ENCODE results near the gene NUDT17. TPM values are rescaled to one million over a fixed set of nuclear protein-coding genes. Genes with fewer than 3 reads are reported as not detected.

Gene NUDT17
- total and polyA plus RNA-seq, 11 donors, result 0.71 to 10.9 (median 4.2) TPM

DNA sequence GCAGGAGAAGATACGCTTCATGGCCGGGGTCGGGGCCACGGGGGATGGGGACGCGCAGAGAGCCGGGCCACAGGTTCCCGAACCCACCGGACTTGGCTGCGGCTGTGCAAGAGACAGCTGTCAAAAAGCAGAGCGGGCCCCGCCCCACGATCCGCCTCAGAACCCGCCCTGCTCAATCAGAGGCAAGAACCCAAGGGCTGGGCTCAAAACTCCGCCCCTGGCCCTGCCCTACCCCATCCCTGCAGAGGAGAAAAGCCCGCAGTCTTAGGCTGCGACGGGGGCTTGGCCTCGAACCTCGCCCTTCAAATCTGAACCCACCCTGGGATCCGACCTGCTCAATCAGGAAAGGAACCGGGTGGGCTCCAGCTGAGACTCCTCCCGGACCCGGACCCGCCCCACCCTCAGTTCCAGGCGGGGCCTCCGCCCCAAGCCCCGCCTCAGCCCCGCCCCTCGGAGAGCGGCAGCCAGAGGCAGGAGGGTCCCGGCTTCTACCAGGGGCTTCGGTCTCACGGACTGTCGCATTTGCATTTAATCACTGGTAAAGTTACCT lies 40.4 kb downstream of the NUDT17 start, which contains the start of gene ANKRD35:
TSS of gene ANKRD35 (minus strand) at position 129 of the 550 bp plus-strand sequence. CDS start at position 21, 108 bp downstream.
- intact Hi-C loops (cut with DNase I), result no loop called here
- H3K36me3 ChIP-seq, result no peaks in the 10 kb centered on the region
- ATAC-seq, result peak; percentile 85 to 97 (median 96)
- H3K4me1 ChIP-seq, result peaks cover 0 to 19% (median 12%) of the 10 kb centered on the region in 12 donors
- H3K9me3 ChIP-seq, result no peaks in the 10 kb centered on the region
- TF ChIP-seq, protein P1, sequence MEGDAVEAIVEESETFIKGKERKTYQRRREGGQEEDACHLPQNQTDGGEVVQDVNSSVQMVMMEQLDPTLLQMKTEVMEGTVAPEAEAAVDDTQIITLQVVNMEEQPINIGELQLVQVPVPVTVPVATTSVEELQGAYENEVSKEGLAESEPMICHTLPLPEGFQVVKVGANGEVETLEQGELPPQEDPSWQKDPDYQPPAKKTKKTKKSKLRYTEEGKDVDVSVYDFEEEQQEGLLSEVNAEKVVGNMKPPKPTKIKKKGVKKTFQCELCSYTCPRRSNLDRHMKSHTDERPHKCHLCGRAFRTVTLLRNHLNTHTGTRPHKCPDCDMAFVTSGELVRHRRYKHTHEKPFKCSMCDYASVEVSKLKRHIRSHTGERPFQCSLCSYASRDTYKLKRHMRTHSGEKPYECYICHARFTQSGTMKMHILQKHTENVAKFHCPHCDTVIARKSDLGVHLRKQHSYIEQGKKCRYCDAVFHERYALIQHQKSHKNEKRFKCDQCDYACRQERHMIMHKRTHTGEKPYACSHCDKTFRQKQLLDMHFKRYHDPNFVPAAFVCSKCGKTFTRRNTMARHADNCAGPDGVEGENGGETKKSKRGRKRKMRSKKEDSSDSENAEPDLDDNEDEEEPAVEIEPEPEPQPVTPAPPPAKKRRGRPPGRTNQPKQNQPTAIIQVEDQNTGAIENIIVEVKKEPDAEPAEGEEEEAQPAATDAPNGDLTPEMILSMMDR (IDR thresholded peaks at IDR 0.05), result no peak
- TF ChIP-seq POLR2A (IDR thresholded peaks at IDR 0.05), result no peak
- peak within 1 kb of the TSS; percentile 46 to 97 (median 76) for H3K4me3 ChIP-seq
- peaks cover 0 to 5% (median 0%) of the 10 kb centered on the region in 9 donors for H3K27me3 ChIP-seq
- H3K27ac ChIP-seq, result peak within 1 kb of the TSS in 8 of 12 donors; percentile 24 to 66 (median 51)
- peak; percentile 85 to 93 (median 89) for DNase-seq
- 0 to 1% (median 0%) methylated on average over 16 to 36 of the region's 36 CpGs for WGBS, 4 donors

DNA sequence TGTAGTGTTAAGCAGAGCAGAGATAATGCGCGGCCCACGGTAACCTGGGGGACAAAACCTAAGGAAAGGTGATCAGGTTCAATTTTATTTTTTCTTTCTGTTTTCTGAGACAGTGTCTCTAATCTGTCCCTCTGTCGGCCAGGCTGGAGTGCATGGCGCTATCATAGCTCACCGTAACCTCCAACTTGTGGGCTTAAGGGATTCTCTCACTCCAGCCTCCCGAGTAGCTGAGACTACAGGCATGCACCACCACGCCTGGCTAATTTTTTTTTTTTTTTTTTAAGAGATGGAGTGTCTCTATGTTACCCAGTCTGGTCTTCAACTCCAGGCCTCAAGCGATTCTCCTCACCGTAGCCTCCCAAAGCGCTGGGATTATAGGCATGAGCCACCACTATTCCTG lies 41.0 kb downstream of the NUDT17 start:
- intact Hi-C loops (cut with DNase I), result no loop called here
- 33 to 38% (median 36%) methylated on average over 11 of the region's 11 CpGs for WGBS, 4 donors
- ATAC-seq (peak in 3 of 4 donors; percentile 3 to 27 (median 25)), DNase-seq (no peak)
- no peaks in the 10 kb centered on the region for H3K36me3 ChIP-seq
- peak overlapping the region in 8 of 12 donors; percentile 24 to 66 (median 51) for H3K27ac ChIP-seq
- H3K4me1 ChIP-seq, result peaks cover under 1 to 24% (median 15%) of the 10 kb centered on the region in 12 donors
- no peaks in the 10 kb centered on the region for H3K9me3 ChIP-seq
- H3K27me3 ChIP-seq, result peaks cover 0 to 5% (median 0%) of the 10 kb centered on the region in 9 donors
- peak overlapping the region; percentile 46 to 97 (median 76) for H3K4me3 ChIP-seq
- TF ChIP-seq, protein P1 (IDR thresholded peaks at IDR 0.05), result no peak
- no peak for TF ChIP-seq POLR2A (IDR thresholded peaks at IDR 0.05)

DNA sequence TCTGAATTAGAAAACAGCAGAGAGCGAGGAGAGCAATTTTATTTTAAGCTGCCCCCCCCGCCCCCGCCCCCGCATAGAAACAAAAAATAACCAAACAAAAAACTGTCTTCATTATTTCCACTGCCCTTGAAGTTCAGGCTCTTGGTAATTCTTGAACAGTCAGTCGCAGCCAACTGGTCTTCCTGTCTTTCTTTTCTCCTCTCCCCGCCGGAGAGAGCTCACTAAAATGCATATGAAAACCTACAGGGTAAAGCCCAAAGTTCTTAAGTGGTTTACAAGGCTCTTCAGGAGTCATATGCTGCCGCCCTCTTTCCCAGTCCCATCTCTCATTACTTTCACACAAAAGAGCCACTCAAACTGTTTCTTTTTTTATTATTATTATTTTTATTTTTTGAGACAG lies 41.4 kb downstream of the NUDT17 start:
- H3K27me3 ChIP-seq, result peaks cover 0 to 5% (median 0%) of the 10 kb centered on the region in 9 donors
- H3K4me1 ChIP-seq, result peaks cover 3 to 29% (median 19%) of the 10 kb centered on the region in 12 donors
- ATAC-seq, result peak in 1 of 4 donors; percentile 14
- peak overlapping the region in 4 of 12 donors; percentile 74 to 97 (median 81) for H3K4me3 ChIP-seq
- TF ChIP-seq POLR2A (IDR thresholded peaks at IDR 0.05), result no peak
- TF ChIP-seq, protein P1 (IDR thresholded peaks at IDR 0.05), result no peak
- intact Hi-C loops (cut with DNase I), result no loop called here
- H3K27ac ChIP-seq, result peak overlapping the region in 6 of 12 donors; percentile 17 to 63 (median 60)
- 45 to 52% (median 47%) methylated on average over 8 of the region's 8 CpGs for WGBS, 4 donors
- H3K9me3 ChIP-seq, result no peaks in the 10 kb centered on the region
- DNase-seq, result no peak
- H3K36me3 ChIP-seq, result no peaks in the 10 kb centered on the region

DNA sequence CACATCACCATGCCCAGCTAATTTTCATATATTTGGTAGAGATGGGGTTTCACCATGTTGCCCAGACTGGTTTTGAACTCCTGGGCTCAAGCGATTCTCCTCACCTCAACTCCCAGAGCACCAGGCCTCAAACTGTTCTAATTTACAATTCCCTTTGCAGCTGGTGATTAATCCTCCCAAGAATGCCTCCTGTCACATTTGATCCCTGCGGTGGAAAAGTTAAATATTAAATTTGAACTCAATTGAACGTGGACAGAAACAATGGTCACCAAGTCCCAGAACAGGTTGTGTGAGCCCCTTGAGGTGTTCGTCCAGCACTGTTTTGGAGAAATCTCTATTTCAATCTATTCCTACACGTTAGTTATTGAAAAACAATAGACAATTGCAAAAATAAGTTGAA lies 42.2 kb downstream of the NUDT17 start:
- Histone ChIP-seq H3K27me3 (peaks cover 0 to 5% (median 0%) of the 10 kb centered on the region in 9 donors), H3K4me1 (peaks cover 3 to 36% (median 25%) of the 10 kb centered on the region in 12 donors), H3K36me3 (no peaks in the 10 kb centered on the region), H3K9me3 (no peaks in the 10 kb centered on the region), H3K4me3 (no peak overlapping the region), H3K27ac (peak overlapping the region in 1 of 12 donors; percentile 43)
- DNase-seq (no peak), ATAC-seq (no peak)
- intact Hi-C loops (cut with DNase I), result no loop called here
- WGBS, 4 donors, result 83 to 85% (median 84%) methylated on average over 5 of the region's 5 CpGs
- TF ChIP-seq, protein P1 (IDR thresholded peaks at IDR 0.05), result no peak

Data from heart left ventricle (tissue), 16 donors.